Upper lobe of left lung (tissue), 6 donors: ENCODE measurements around the gene ADIPOR1. TPM values are rescaled to one million over a fixed set of nuclear protein-coding genes. Genes with fewer than 3 reads are reported as not detected.

Source experiments
- ATAC-seq, 2 donors: fragments of 200-7000 bp; cut with Tn5 transposase; one replicate each; pipeline ENCODE4 v1.9.1; 2022; ENCODE audit warnings: mild to moderate bottlenecking in 2 of 2, moderate library complexity in 2 of 2; ENCODE audit not compliant: low FRiP score in 2 of 2
- DNase-seq, 2 donors: peaks; one replicate each; pipeline ENCODE4 v3.0.0-alpha.2; 2019 to 2020
- H3K27ac ChIP-seq, 4 donors: fragments of 200-600 bp; sonication (generic); one replicate each; pipeline ENCODE4 v1.5.1; 2016 to 2019
- H3K27me3 ChIP-seq, 4 donors: fragments of 200-600 bp; sonication (generic); one replicate each; pipeline ENCODE4 v1.5.1; 2017 to 2019
- H3K36me3 ChIP-seq, 4 donors: fragments of 200-600 bp; sonication (generic); one replicate each; pipeline ENCODE4 v1.5.1; 2016 to 2019
- H3K4me1 ChIP-seq, 4 donors: fragments of 200-600 bp; sonication (generic); one replicate each; pipeline ENCODE4 v1.5.1; 2018 to 2019
- H3K4me3 ChIP-seq, 4 donors: fragments of 200-600 bp; sonication (generic); one replicate each; pipeline ENCODE4 v1.5.1; 2017 to 2019; ENCODE audit warnings: mild to moderate bottlenecking in 2 of 4, moderate library complexity in 1 of 4
- H3K9me3 ChIP-seq, 4 donors: fragments of 200-600 bp; sonication (generic); one replicate each; pipeline ENCODE4 v1.5.1; 2018 to 2019
- EP300 ChIP-seq, 4 donors: sonication (generic); formaldehyde crosslinking; IDR thresholded peaks; one replicate each; pipeline ENCODE4 v1.5.1; 2017; ENCODE audit warnings: antibody characterized with exemption in 4 of 4, control low read depth in 2 of 4
- POLR2A ChIP-seq, 4 donors: fragments of 450-650 bp; IDR thresholded peaks; one replicate each; pipeline ENCODE4 v1.5.1; 2016 to 2017; ENCODE audit warnings: antibody characterized with exemption in 4 of 4, mild to moderate bottlenecking in 2 of 4
- POLR2AphosphoS5 ChIP-seq, 2 donors: sonication (generic); formaldehyde crosslinking; IDR thresholded peaks; one replicate each; pipeline ENCODE4 v1.5.1; 2017; ENCODE audit warnings: antibody characterized with exemption in 2 of 2
- WGBS, 2 donors: methylation state at CpG; one replicate each; pipeline ENCODE4 v1.1.5; 2017 to 2018; 5-methylcytosine and 5-hydroxymethylcytosine counted together
- total RNA-seq, 6 donors: library from RNA; depleted of rRNA in 4 of 6; stranded (reverse); fragments of >200 nt in 4 of 6; gene quantifications; one replicate each; pipeline versions ENCODE4 v1.1.0 to v1.2.1, GENCODE V29; 2016 to 2021
- TF ChIP-seq, protein P1 (sequence below), 6 experiments: fragments of 450-650 bp in 4 of 6; fragments of 200-600 bp in 2 of 6; sonication (generic) in 2 of 6; IDR thresholded peaks; one replicate each; pipeline ENCODE4 v1.5.1; 2016 to 2019; ENCODE audit warnings: antibody characterized with exemption in 6 of 6
- donor health status: DM: no; HTN: no; CAD: no; lungs with moderate emphysema.
- donor health status: DM: no; HTN: yes; CAD: no; lungs with severe emphysema.

The ADIPOR1 gene
- total RNA-seq, 6 donors from 2014 or later: 57.6 to 157 (median 125) TPM

DNA sequence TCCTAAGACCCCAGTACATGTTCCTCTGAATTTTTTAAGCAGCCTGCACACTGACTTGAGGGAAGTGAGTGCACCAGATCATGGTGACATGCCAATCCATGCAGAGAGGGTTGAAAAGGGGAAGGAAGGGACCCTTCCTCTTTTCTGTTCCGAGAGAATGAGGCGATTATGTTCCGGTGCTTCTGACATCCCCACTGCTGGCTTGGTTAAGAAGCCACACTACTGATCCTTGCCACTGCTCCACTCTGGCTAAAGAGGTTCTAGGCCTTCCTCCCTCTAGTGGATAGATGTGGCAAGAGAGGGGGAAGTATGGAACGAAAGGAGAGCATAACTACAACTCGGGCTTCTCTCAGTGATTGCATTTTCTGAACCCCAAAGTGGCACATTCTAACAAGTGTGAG, 10.8 kb upstream of the ADIPOR1 start:
- Histone ChIP-seq H3K9me3 (no peaks in the 10 kb centered on the region), H3K4me3 (no peak overlapping the region), H3K27ac (peak overlapping the region; percentile 81 to 96 (median 92)), H3K4me1 (peaks cover 25 to 36% (median 26%) of the 10 kb centered on the region in 4 donors), H3K27me3 (no peaks in the 10 kb centered on the region), H3K36me3 (peaks cover 0 to 14% (median 5%) of the 10 kb centered on the region in 4 donors)
- TF ChIP-seq, protein P1, sequence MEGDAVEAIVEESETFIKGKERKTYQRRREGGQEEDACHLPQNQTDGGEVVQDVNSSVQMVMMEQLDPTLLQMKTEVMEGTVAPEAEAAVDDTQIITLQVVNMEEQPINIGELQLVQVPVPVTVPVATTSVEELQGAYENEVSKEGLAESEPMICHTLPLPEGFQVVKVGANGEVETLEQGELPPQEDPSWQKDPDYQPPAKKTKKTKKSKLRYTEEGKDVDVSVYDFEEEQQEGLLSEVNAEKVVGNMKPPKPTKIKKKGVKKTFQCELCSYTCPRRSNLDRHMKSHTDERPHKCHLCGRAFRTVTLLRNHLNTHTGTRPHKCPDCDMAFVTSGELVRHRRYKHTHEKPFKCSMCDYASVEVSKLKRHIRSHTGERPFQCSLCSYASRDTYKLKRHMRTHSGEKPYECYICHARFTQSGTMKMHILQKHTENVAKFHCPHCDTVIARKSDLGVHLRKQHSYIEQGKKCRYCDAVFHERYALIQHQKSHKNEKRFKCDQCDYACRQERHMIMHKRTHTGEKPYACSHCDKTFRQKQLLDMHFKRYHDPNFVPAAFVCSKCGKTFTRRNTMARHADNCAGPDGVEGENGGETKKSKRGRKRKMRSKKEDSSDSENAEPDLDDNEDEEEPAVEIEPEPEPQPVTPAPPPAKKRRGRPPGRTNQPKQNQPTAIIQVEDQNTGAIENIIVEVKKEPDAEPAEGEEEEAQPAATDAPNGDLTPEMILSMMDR (IDR thresholded peaks at IDR 0.05): peak; percentile 44 to 74 (median 68)
- peak in 1 of 4 donors; percentile 27 for TF ChIP-seq POLR2A (IDR thresholded peaks at IDR 0.05)
- TF ChIP-seq EP300 (IDR thresholded peaks at IDR 0.05): no peak
- TF ChIP-seq POLR2AphosphoS5 (IDR thresholded peaks at IDR 0.05): peak; percentile 32 to 69
- peak; percentile 78 to 89 for ATAC-seq
- peak in 1 of 2 donors; percentile 76 for DNase-seq
- 18 to 29% methylated on average over 5 of the region's 5 CpGs for WGBS, 2 donors

DNA sequence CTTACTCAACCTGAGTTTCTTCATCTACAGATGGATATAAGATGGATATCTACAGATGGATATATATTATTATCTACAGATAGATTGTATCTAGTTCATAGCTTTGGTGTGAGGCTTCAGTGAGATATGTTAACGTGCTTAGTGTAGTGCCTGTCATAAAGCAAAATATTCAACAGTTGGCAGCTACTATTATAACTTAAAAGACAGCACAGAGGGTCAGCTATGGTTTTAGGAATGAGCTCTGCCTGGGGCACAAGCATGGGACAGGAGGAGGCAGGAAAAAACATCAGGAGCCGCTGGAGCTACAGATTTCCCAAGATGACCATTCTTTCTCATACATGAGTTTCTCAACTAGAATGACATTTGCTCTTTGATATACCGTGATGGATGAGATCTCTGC, 10.2 kb upstream of the ADIPOR1 start:
- WGBS, 2 donors: 48 to 62% methylated on average over 3 of the region's 3 CpGs
- no peak for DNase-seq
- TF ChIP-seq EP300 (IDR thresholded peaks at IDR 0.05) (no peak), POLR2AphosphoS5 (IDR thresholded peaks at IDR 0.05) (no peak), POLR2A (IDR thresholded peaks at IDR 0.05) (no peak)
- TF ChIP-seq, protein P1 (IDR thresholded peaks at IDR 0.05): no peak
- Histone ChIP-seq H3K27me3 (no peaks in the 10 kb centered on the region), H3K27ac (peak overlapping the region; percentile 81 to 96 (median 92)), H3K36me3 (peaks cover 0 to 20% (median 10%) of the 10 kb centered on the region in 4 donors), H3K4me3 (peak overlapping the region in 3 of 4 donors; percentile 71 to 94 (median 90)), H3K9me3 (no peaks in the 10 kb centered on the region), H3K4me1 (peaks cover 25 to 36% (median 26%) of the 10 kb centered on the region in 4 donors)
- ATAC-seq: no peak

DNA sequence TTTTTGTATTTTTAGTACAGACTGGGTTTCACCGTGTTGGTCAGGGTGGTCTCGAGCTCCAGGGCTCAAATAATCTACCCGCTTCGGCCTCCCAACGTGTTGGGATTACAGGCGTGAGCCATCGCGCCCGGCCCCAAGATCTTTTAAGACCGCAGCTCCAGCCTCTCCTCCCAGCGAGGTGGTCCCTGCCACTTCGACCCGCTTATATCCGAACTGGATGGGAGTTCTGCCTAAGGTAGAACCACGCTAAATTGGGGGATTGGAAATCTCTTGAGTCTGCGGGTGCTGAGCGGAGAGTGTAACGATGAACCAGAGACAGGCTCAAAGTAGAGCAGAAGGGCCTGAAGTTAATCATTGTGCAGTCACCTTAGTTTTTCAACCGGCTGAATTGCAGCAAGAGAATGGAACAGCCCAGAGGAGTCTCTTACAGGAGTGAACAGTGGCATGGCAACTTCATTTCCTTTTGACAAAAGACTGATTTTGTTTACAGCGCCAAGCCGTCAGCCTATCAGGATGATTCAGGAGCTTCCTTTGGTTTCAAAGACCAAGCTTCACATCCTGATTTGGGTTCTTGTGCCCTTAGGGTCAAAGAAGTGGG, 9.7 kb upstream of the ADIPOR1 start:
- H3K4me1 ChIP-seq: peaks cover 25 to 36% (median 26%) of the 10 kb centered on the region in 4 donors
- H3K27me3 ChIP-seq: no peaks in the 10 kb centered on the region
- TF ChIP-seq EP300 (IDR thresholded peaks at IDR 0.05): no peak
- peak in 1 of 4 donors; percentile 24 for TF ChIP-seq POLR2A (IDR thresholded peaks at IDR 0.05)
- peaks cover 0 to 23% (median 14%) of the 10 kb centered on the region in 4 donors for H3K36me3 ChIP-seq
- peak overlapping the region; percentile 23 to 94 (median 80) for H3K4me3 ChIP-seq
- peak overlapping the region; percentile 81 to 96 (median 92) for H3K27ac ChIP-seq
- no peaks in the 10 kb centered on the region for H3K9me3 ChIP-seq
- DNase-seq (peak; percentile 33 to 44), ATAC-seq (peak in 1 of 2 donors; percentile 18)
- 5 to 8% methylated on average over 14 to 21 of the region's 21 CpGs for WGBS, 2 donors

DNA sequence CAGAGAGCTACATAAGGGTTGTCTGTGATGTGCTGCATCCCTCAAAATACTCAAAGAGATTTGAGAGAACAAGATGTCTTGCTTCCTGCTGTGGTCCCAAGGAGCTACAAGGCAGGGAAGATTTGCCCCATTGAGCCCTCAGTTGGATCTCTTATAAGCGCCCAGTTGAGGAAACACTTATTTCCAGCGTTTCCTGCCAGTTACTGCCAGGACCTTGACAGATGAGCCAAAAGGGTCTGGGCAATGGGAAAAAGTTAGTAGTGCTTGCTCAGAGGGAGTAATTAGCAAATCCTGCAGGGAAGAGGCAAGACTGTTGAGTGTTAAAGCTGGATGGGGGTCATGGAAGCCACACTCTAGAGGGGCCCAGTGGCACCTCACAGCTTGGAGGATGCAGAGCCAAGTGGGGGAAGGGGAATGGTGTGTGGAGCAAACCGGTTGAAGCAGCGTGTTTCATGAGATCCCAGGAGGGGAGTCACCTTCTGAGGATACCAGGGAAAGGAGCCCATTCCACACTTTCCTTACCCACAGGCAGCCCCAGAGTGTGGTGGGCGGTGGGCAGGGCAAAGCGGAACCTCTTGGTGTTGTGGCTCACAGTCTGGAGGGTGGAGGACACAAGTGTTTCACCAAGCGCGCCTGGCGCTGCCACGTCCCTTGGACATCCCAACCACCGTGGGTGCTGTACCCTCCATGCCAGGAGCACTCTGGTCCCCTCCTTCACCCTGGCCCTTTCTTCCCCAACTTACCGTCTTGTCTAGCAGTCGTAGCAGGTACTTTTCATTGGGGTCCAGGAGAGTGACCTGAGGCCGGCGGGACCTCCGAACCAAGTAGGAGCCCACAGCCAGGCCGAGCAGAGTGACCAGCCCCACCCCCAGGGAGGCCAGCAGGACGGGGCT, 8.1 kb upstream of the ADIPOR1 start:
- WGBS, 2 donors: 42 to 48% methylated on average over 5 to 18 of the region's 18 CpGs
- no peaks in the 10 kb centered on the region for H3K9me3 ChIP-seq
- peaks cover 25 to 36% (median 26%) of the 10 kb centered on the region in 4 donors for H3K4me1 ChIP-seq
- TF ChIP-seq POLR2AphosphoS5 (IDR thresholded peaks at IDR 0.05): no peak
- no peak for TF ChIP-seq POLR2A (IDR thresholded peaks at IDR 0.05)
- no peak for TF ChIP-seq EP300 (IDR thresholded peaks at IDR 0.05)
- TF ChIP-seq, protein P1 (IDR thresholded peaks at IDR 0.05): no peak
- ATAC-seq (no peak), DNase-seq (peak in 1 of 2 donors; percentile 42)
- H3K36me3 ChIP-seq: peaks cover 0 to 36% (median 26%) of the 10 kb centered on the region in 4 donors
- H3K27ac ChIP-seq: peak overlapping the region; percentile 81 to 96 (median 92)
- peak overlapping the region; percentile 71 to 94 (median 88) for H3K4me3 ChIP-seq
- H3K27me3 ChIP-seq: no peaks in the 10 kb centered on the region

DNA sequence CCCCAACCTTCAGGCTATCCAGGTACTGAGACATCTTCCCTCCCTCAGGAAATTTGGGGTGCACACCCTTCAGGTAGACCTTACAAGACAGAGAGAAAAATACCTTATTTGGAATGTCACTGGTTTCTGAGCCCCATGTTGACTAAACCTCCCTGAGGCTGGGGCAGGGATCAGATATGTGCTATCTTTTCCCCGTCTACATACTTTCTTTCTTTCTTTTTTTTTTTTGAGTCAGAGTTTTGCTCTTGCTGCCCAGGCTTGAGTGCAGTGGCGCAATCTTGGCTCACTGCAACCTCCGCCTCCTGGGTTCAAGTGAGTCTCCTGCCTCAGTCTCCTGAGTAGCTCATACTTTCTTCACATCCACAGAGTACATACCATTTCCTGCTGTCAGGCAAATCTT, 7.3 kb upstream of the ADIPOR1 start:
- Histone ChIP-seq H3K27ac (no peak overlapping the region), H3K36me3 (peaks cover 0 to 36% (median 26%) of the 10 kb centered on the region in 4 donors)
- 67 to 78% methylated on average over 3 of the region's 3 CpGs for WGBS, 2 donors

More for the DNA sequence above, 7.3 kb upstream of the ADIPOR1 start:
- DNase-seq (no peak), ATAC-seq (no peak)
- no peak for TF ChIP-seq POLR2AphosphoS5 (IDR thresholded peaks at IDR 0.05)
- TF ChIP-seq POLR2A (IDR thresholded peaks at IDR 0.05): no peak
- TF ChIP-seq, protein P1 (IDR thresholded peaks at IDR 0.05): no peak
- no peak for TF ChIP-seq EP300 (IDR thresholded peaks at IDR 0.05)
- H3K27me3 ChIP-seq: no peaks in the 10 kb centered on the region
- no peak overlapping the region for H3K4me3 ChIP-seq
- no peaks in the 10 kb centered on the region for H3K9me3 ChIP-seq
- peaks cover 25 to 36% (median 26%) of the 10 kb centered on the region in 4 donors for H3K4me1 ChIP-seq
